ENCODE data around the gene PSMC3.

GRCh38 chr11:47443028-47443700, 16.9 kb upstream of the PSMC3 start:
- TF ChIP-seq REST (IDR thresholded peaks at IDR 0.05; ENCODE audit: borderline replicate concordance) (no peak), REST (CRISPR knock-in tag; IDR thresholded peaks at IDR 0.05; ENCODE audit: low read depth) (no peak), SNAPC5 (CRISPR knock-in tag; IDR thresholded peaks at IDR 0.05) (no peak), RAD21 (CRISPR knock-in tag; conservative IDR thresholded peaks at IDR 0.05 in 1 of 2, IDR thresholded peaks at IDR 0.05 in 1 of 2) (no peak), ZNF23 (CRISPR knock-in tag; IDR thresholded peaks at IDR 0.05) (no peak)
